H1 (cell line): ENCODE measurements around the gene GRM4. TPM values are rescaled to one million over a fixed set of nuclear protein-coding genes. Genes with fewer than 3 reads are reported as not detected.

ENCODE experiments used
- BACH1 ChIP-seq: IDR thresholded peaks from 2 replicates; pipeline ENCODE4 v1.6.1; 2012; ENCODE audit warnings: low read length, improper control_type of control experiment
- CEBPB ChIP-seq: IDR thresholded peaks from 2 replicates; pipeline ENCODE4 v1.6.1; 2012; ENCODE audit warnings: low read depth, low read length
- E2F6 ChIP-seq: IDR thresholded peaks from 2 replicates; pipeline ENCODE4 v1.6.1; 2012; ENCODE audit warnings: inconsistent platforms
- EZH2 ChIP-seq: fragments of 200-600 bp; sonication (generic); IDR thresholded peaks from 2 replicates; pipeline ENCODE4 v1.7.1; 2012; ENCODE audit warnings: low read depth, mild to moderate bottlenecking, moderate library complexity, low read length, inconsistent platforms; ENCODE audit not compliant: severe bottlenecking
- JUND ChIP-seq: IDR thresholded peaks from 2 replicates; pipeline ENCODE4 v1.6.1; 2011; ENCODE audit warnings: mild to moderate bottlenecking, improper control_type of control experiment, low read length
- MAX ChIP-seq: IDR thresholded peaks from 2 replicates; pipeline ENCODE4 v1.6.1; 2012; ENCODE audit warnings: inconsistent platforms
- NANOG ChIP-seq: IDR thresholded peaks from 2 replicates; pipeline ENCODE4 v1.6.1; 2011; ENCODE audit warnings: low read length, low read depth, mild to moderate bottlenecking, inconsistent platforms; ENCODE audit not compliant: insufficient read depth, poor library complexity, severe bottlenecking
- POLR2A ChIP-seq, 2 experiments: IDR thresholded peaks; 1 replicate in 1 of 2; 2 replicates in 1 of 2; pipeline ENCODE4 v1.6.1; 2011; ENCODE audit warnings: low read depth in 2 of 2, low read length in 2 of 2, mild to moderate bottlenecking in 2 of 2; ENCODE audit errors: control extremely low read depth in 1 of 2
- POU5F1 ChIP-seq: IDR thresholded peaks from 2 replicates; pipeline ENCODE4 v1.6.1; 2011; ENCODE audit warnings: low read depth, mild to moderate bottlenecking, low read length, moderate library complexity
- RBBP5 ChIP-seq: IDR thresholded peaks from 2 replicates; pipeline ENCODE4 v1.7.1; 2012; ENCODE audit warnings: low read depth, mild to moderate bottlenecking, inconsistent platforms, low read length, moderate library complexity, borderline replicate concordance
- RNF2 ChIP-seq: fragments of 200-900, 300-1000 bp; sonication (generic); IDR thresholded peaks from 2 replicates; pipeline ENCODE4 v1.7.1; 2016; ENCODE audit warnings: borderline replicate concordance, low read depth, mild to moderate bottlenecking, antibody characterized with exemption, low read length; ENCODE audit not compliant: poor library complexity, severe bottlenecking; ENCODE audit errors: missing control alignments
- SIN3A ChIP-seq, 2 experiments: IDR thresholded peaks in 1 of 2; conservative IDR thresholded peaks in 1 of 2; 2 replicates each; pipeline ENCODE4 v1.6.1; 2011 to 2012; ENCODE audit warnings: low read length in 2 of 2, improper control_type of control experiment in 1 of 2, low read depth in 1 of 2, mild to moderate bottlenecking in 1 of 2
- SP2 ChIP-seq: IDR thresholded peaks from 2 replicates; pipeline ENCODE4 v1.6.1; 2012; ENCODE audit warnings: mild to moderate bottlenecking, low read length, inconsistent platforms
- TAF7 ChIP-seq: optimal IDR thresholded peaks from 2 replicates; pipeline ENCODE3; 2011; ENCODE audit warnings: low read depth, mild to moderate bottlenecking, inconsistent platforms, low read length, moderate library complexity, borderline replicate concordance
- USF2 ChIP-seq: IDR thresholded peaks from 2 replicates; pipeline ENCODE4 v1.6.1; 2011; ENCODE audit warnings: low read length, improper control_type of control experiment
- polyA plus RNA-seq, 7 experiments: library from polyadenylated mRNA; depleted of rRNA in 3 of 7; stranded (reverse) in 5 of 7; unstranded in 2 of 7; fragments of >200 nt in 5 of 7; fragments of 200-250 nt in 2 of 7; gene quantifications; 1 replicate in 5 of 7; 2 replicates in 1 of 7; 4 replicates in 1 of 7; pipeline versions ENCODE4 v1.2.1 to v1.2.3, GENCODE V29; 2011 to 2013; ENCODE audit warnings: missing spikeins in 2 of 7, mixed read lengths in 2 of 7
- total RNA-seq: library from RNA; stranded (reverse); fragmentation: NEBNext Ultra II Directional; extraction: Animal tissue kit (Norgen Biotek cat#: 25700); gene quantifications from 2 replicates; pipeline ENCODE4 v1.2.1, GENCODE V29; 2021

GRM4 gene
- total and polyA plus RNA-seq, 2 of the 8 experiments (the other 6 are each of a cell fraction or from before 2014, with no cell fraction given), result 19.6 to 21.5 TPM

GRCh38 chr6:34142061-34142998, 3.6 kb downstream of the GRM4 start (continued):
- no peak for TF ChIP-seq SIN3A (conservative IDR thresholded peaks at IDR 0.05 in 1 of 2, IDR thresholded peaks at IDR 0.05 in 1 of 2; ENCODE audit: low read depth in 1 of 2, low read length in 2 of 2)
- TF ChIP-seq EZH2, result peak; percentile 42
- TF ChIP-seq NANOG, result no peak
- no peak for TF ChIP-seq CEBPB
- TF ChIP-seq MAX, result peak; percentile 53; the same call in 1 of the 2 replicates
- TF ChIP-seq SP2, result no peak
- TF ChIP-seq TAF7, result no peak
- peak; percentile 9 for TF ChIP-seq RNF2
- TF ChIP-seq POLR2A (IDR thresholded peaks at IDR 0.05; ENCODE audit: control extremely low read depth in 1 of 2, low read depth in 2 of 2, low read length in 2 of 2), result no peak
- no peak for TF ChIP-seq USF2
- no peak for TF ChIP-seq JUND
- peak; percentile 18; the same call in 1 of the 2 replicates for TF ChIP-seq E2F6
- TF ChIP-seq POU5F1, result no peak
- TF ChIP-seq RBBP5, result no peak
- no peak for TF ChIP-seq BACH1
